ENCODE results near the gene TRIM66. TPM values are rescaled to one million over a fixed set of nuclear protein-coding genes. Genes with fewer than 3 reads are reported as not detected.

Gene TRIM66
- total RNA-seq: 6.9 TPM

GRCh38 chr11:8682303-8683114 lies at the start of gene TRIM66, which contains the start of gene RPL27A:
TSS of gene TRIM66 (minus strand) at chr11:8682665. CDS start at chr11:8672274, 10,391 bp downstream.
TSS of gene RPL27A (plus strand) at chr11:8682792. CDS start at chr11:8682814, 22 bp downstream.

GRCh38 chr11:8593935-8594909 lies 88.2 kb downstream of the TRIM66 start, which contains the start of gene STK33:
TSS of gene STK33 (minus strand) at chr11:8594228. CDS start at chr11:8474905, 119,323 bp downstream.

Small RNA genes within 50 kb of the gene (small RNA-seq; reads per million reads assigned to genes)
- not detected for gene SNORA3A (ENCODE audit: low replicate concordance)
- gene SNORA3B (ENCODE audit: low replicate concordance): 3.0 reads per million, percentile 84 among the genes with 10 or more reads in this experiment

Other genes starting within 250 kb of the TRIM66 start
- 5.3 TPM for gene STK33, start 88.4 kb downstream of the TRIM66 start, total RNA-seq
- gene RPL27A, start 127 bp upstream of the TRIM66 start, total RNA-seq: 672 TPM
- gene AKIP1, start 228.5 kb upstream of the TRIM66 start, total RNA-seq: 24.7 TPM